Brain pericyte (primary cell): ENCODE measurements around the gene NOL3.

ENCODE experiments used
- DNase-seq: peaks from one replicate; pipeline ENCODE4 v3.0.0-alpha.2; 2012; ENCODE audit warnings: low read depth, low spot score

Gene NOL3

GRCh38 chr16:67206129-67206837 lies 35.9 kb downstream of the NOL3 start:
- no peak for DNase-seq

GRCh38 chr16:67206838-67207248 lies 36.5 kb downstream of the NOL3 start:
- no peak for DNase-seq

GRCh38 chr16:67207249-67208091 lies 37.1 kb downstream of the NOL3 start:
- no peak for DNase-seq

DNA sequence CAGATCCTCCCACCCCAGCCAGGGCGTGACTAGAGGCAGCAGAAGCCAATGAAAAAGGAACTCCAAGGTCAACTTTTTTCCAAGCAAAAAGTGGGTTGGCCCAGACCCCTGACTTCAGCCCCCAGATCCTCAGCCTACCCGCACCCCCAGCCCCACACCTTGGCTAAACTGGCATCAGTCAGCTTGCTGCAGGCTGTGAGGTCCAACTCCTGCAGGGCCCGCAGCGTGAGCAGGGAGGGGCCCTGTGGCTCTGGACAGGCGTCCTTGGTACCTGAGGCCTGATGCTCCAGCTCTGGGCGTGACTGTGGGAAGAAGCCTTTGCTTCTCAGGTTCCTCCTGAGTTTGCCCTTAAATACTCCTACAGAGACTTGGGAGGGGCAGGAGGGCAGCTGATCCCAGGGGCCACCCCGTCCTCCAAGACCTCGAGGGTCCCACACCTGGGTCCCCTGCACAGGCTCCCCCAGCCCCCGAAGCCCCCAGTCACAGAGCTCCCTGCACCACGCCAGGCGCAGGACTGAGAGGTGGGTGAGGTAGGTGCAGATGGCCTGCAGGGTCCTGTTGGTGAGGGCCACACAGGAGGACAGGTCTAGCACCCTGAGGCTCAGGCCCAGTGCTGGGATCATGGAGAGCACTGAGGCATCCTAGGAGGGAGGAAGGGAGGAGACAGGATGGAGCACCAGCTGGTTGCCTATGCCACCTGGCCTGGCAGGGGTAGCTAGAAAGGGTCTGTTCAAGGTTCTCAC lies 38.0 kb downstream of the NOL3 start:
- DNase-seq: no peak

- no peak for DNase-seq
Observed at GRCh38 chr16:67209565-67209964, 39.2 kb downstream of the NOL3 start.

- no peak for DNase-seq
Observed at GRCh38 chr16:67210069-67210937, 40.0 kb downstream of the NOL3 start.

DNA sequence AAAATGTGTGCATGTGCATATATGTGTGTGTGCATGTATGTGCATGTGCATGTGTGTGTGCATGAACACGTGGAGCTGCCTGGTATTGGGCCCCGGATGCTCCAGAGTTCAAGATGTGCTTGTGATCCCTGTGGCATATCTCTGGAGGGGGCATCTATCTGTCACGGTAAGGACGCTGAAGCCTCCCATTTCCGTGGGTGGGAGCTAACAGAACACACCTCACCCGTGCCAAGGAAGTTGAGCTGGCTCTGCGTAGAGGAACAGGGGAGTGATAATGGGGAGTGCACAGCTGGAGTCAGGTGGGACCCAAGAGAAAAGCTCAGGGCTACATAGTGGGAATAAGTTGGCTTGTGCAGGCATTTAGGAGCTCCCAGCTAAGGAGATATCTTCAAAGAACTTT lies 41.3 kb downstream of the NOL3 start:
- no peak for DNase-seq

GRCh38 chr16:67212766-67213165 lies 42.4 kb downstream of the NOL3 start:
- DNase-seq: no peak

GRCh38 chr16:67213197-67214019 lies 43.1 kb downstream of the NOL3 start:
- no peak for DNase-seq

- DNase-seq: no peak
Observed at GRCh38 chr16:67215706-67216105, 45.4 kb downstream of the NOL3 start.

DNA sequence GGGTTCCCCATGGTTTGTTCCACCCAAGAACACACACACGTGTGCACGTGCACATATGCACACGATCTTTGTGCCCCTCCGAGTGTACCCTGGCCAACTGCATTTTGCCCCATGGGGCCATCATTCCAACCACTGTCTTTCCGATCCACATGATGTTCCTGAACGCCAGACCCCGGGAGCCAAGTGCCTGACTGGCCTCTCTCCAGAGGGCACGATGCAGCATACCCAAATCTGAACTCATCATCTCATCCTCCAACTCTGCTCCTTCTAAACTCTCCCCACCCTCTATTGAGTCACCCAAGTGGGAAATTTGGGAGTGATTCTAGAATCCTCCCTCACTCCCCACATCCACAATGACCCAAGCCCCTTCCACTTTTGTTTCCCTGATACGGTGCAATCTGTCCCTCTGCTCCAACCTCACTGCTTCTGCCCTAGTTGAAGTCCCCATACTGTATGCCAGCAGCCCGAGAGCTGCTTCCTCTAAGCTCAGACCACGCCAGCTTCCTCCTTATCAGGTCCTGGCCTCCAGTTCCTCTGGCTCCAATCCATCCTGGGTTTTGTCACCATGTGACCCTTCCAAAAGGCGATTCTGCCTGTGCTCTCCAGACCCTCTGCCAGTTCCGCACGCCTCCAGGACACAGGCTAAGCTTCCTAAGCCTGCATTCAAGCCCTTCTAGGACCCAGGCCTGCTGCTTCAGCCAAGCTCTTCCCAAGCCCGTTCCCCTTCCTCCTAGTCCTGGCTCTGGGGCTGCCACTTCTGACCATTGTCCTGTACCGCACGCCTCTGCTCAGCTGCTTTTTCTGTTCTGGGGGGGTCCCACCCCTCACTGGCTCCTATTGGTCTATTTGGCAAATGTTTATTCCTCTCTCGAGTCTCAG lies 46.5 kb downstream of the NOL3 start:
- no peak for DNase-seq

GRCh38 chr16:67223992-67224391 lies 53.7 kb downstream of the NOL3 start:
- DNase-seq: no peak
